Measurements from ENCODE around the gene KIF14. TPM values are rescaled to one million over a fixed set of nuclear protein-coding genes. Genes with fewer than 3 reads are reported as not detected.

KIF14 gene
- polyA plus RNA-seq, 2 donors: 0.71 to 0.85 TPM

GRCh38 chr1:200658037-200658818 is 37.7 kb upstream of the KIF14 start:
- no peak overlapping the region for H3K4me3 ChIP-seq (ENCODE audit: low read depth in 1 of 2, low read length in 2 of 2)
- 89 to 92% methylated on average over 4 of the region's 4 CpGs for WGBS, 2 donors
- peaks cover 0 to 2% of the 10 kb centered on the region in 2 donors for H3K4me1 ChIP-seq (ENCODE audit: control insufficient read depth in 2 of 2, insufficient read depth in 2 of 2, low read length in 1 of 2)
- no peaks in the 10 kb centered on the region for H3K9me3 ChIP-seq (ENCODE audit: control insufficient read depth in 2 of 2, insufficient read depth in 1 of 2, low read depth in 1 of 2, low read length in 1 of 2)
- peaks cover 0 to 13% of the 10 kb centered on the region in 2 donors for H3K36me3 ChIP-seq (ENCODE audit: control insufficient read depth in 2 of 2, insufficient read depth in 2 of 2, low read length in 1 of 2)
- no peak overlapping the region for H3K27ac ChIP-seq (ENCODE audit: low read depth in 2 of 2, low read length in 1 of 2)
- H3K27me3 ChIP-seq (ENCODE audit: control insufficient read depth in 1 of 2, insufficient read depth in 2 of 2, low read length in 2 of 2): no peaks in the 10 kb centered on the region

GRCh38 chr1:200654660-200655059 is 34.1 kb upstream of the KIF14 start:
- Histone ChIP-seq H3K36me3 (ENCODE audit: control insufficient read depth in 2 of 2, insufficient read depth in 2 of 2, low read length in 1 of 2) (peaks cover 0 to 8% of the 10 kb centered on the region in 2 donors), H3K27ac (ENCODE audit: low read depth in 2 of 2, low read length in 1 of 2) (no peak overlapping the region), H3K4me1 (ENCODE audit: control insufficient read depth in 2 of 2, insufficient read depth in 2 of 2, low read length in 1 of 2) (peaks cover 0 to 2% of the 10 kb centered on the region in 2 donors), H3K4me3 (ENCODE audit: low read depth in 1 of 2, low read length in 2 of 2) (no peak overlapping the region), H3K9me3 (ENCODE audit: control insufficient read depth in 2 of 2, insufficient read depth in 1 of 2, low read depth in 1 of 2, low read length in 1 of 2) (no peaks in the 10 kb centered on the region), H3K27me3 (ENCODE audit: control insufficient read depth in 1 of 2, insufficient read depth in 2 of 2, low read length in 2 of 2) (no peaks in the 10 kb centered on the region)
- WGBS, 2 donors: 94 to 95% methylated on average over 5 of the region's 5 CpGs

GRCh38 chr1:200653022-200653462 is 32.5 kb upstream of the KIF14 start:
- H3K4me3 ChIP-seq (ENCODE audit: low read depth in 1 of 2, low read length in 2 of 2): no peak overlapping the region

GRCh38 chr1:200652378-200652777 is 31.8 kb upstream of the KIF14 start:
- 97 to 100% methylated on average over 1 of the region's 1 CpG for WGBS, 2 donors
- Histone ChIP-seq H3K9me3 (ENCODE audit: control insufficient read depth in 2 of 2, insufficient read depth in 1 of 2, low read depth in 1 of 2, low read length in 1 of 2) (no peaks in the 10 kb centered on the region), H3K27me3 (ENCODE audit: control insufficient read depth in 1 of 2, insufficient read depth in 2 of 2, low read length in 2 of 2) (no peaks in the 10 kb centered on the region), H3K36me3 (ENCODE audit: control insufficient read depth in 2 of 2, insufficient read depth in 2 of 2, low read length in 1 of 2) (peaks cover 0 to 7% of the 10 kb centered on the region in 2 donors), H3K4me3 (ENCODE audit: low read depth in 1 of 2, low read length in 2 of 2) (no peak overlapping the region), H3K4me1 (ENCODE audit: control insufficient read depth in 2 of 2, insufficient read depth in 2 of 2, low read length in 1 of 2) (no peaks in the 10 kb centered on the region), H3K27ac (ENCODE audit: low read depth in 2 of 2, low read length in 1 of 2) (no peak overlapping the region)

More at GRCh38 chr1:200653022-200653462, 32.5 kb upstream of the KIF14 start:
- Histone ChIP-seq H3K9me3 (ENCODE audit: control insufficient read depth in 2 of 2, insufficient read depth in 1 of 2, low read depth in 1 of 2, low read length in 1 of 2) (no peaks in the 10 kb centered on the region), H3K4me1 (ENCODE audit: control insufficient read depth in 2 of 2, insufficient read depth in 2 of 2, low read length in 1 of 2) (no peaks in the 10 kb centered on the region), H3K27ac (ENCODE audit: low read depth in 2 of 2, low read length in 1 of 2) (no peak overlapping the region), H3K36me3 (ENCODE audit: control insufficient read depth in 2 of 2, insufficient read depth in 2 of 2, low read length in 1 of 2) (peaks cover 0 to 8% of the 10 kb centered on the region in 2 donors), H3K27me3 (ENCODE audit: control insufficient read depth in 1 of 2, insufficient read depth in 2 of 2, low read length in 2 of 2) (no peaks in the 10 kb centered on the region)
- 67 to 77% methylated on average over 5 of the region's 5 CpGs for whole genome bisulfite sequencing, 2 donors

- H3K9me3 ChIP-seq (ENCODE audit: control insufficient read depth in 2 of 2, insufficient read depth in 1 of 2, low read depth in 1 of 2, low read length in 1 of 2): no peaks in the 10 kb centered on the region
- no peaks in the 10 kb centered on the region for H3K27me3 ChIP-seq (ENCODE audit: control insufficient read depth in 1 of 2, insufficient read depth in 2 of 2, low read length in 2 of 2)
- H3K4me1 ChIP-seq (ENCODE audit: control insufficient read depth in 2 of 2, insufficient read depth in 2 of 2, low read length in 1 of 2): no peaks in the 10 kb centered on the region
- H3K4me3 ChIP-seq (ENCODE audit: low read depth in 1 of 2, low read length in 2 of 2): no peak overlapping the region
- H3K27ac ChIP-seq (ENCODE audit: low read depth in 2 of 2, low read length in 1 of 2): no peak overlapping the region
- WGBS, 2 donors: 82 to 88% methylated on average over 4 of the region's 4 CpGs
- H3K36me3 ChIP-seq (ENCODE audit: control insufficient read depth in 2 of 2, insufficient read depth in 2 of 2, low read length in 1 of 2): peaks cover 0 to 4% of the 10 kb centered on the region in 2 donors
Observed at GRCh38 chr1:200646515-200646914, 26.0 kb upstream of the KIF14 start.

GRCh38 chr1:200644021-200644420 is 23.5 kb upstream of the KIF14 start:
- peaks cover 0 to 4% of the 10 kb centered on the region in 2 donors for H3K36me3 ChIP-seq (ENCODE audit: control insufficient read depth in 2 of 2, insufficient read depth in 2 of 2, low read length in 1 of 2)
- H3K9me3 ChIP-seq (ENCODE audit: control insufficient read depth in 2 of 2, insufficient read depth in 1 of 2, low read depth in 1 of 2, low read length in 1 of 2): no peaks in the 10 kb centered on the region
- H3K27me3 ChIP-seq (ENCODE audit: control insufficient read depth in 1 of 2, insufficient read depth in 2 of 2, low read length in 2 of 2): no peaks in the 10 kb centered on the region
- H3K4me1 ChIP-seq (ENCODE audit: control insufficient read depth in 2 of 2, insufficient read depth in 2 of 2, low read length in 1 of 2): no peaks in the 10 kb centered on the region
- no peak overlapping the region for H3K4me3 ChIP-seq (ENCODE audit: low read depth in 1 of 2, low read length in 2 of 2)
- no peak overlapping the region for H3K27ac ChIP-seq (ENCODE audit: low read depth in 2 of 2, low read length in 1 of 2)

- Histone ChIP-seq H3K36me3 (ENCODE audit: control insufficient read depth in 2 of 2, insufficient read depth in 2 of 2, low read length in 1 of 2) (no peaks in the 10 kb centered on the region), H3K4me3 (ENCODE audit: low read depth in 1 of 2, low read length in 2 of 2) (no peak overlapping the region), H3K9me3 (ENCODE audit: control insufficient read depth in 2 of 2, insufficient read depth in 1 of 2, low read depth in 1 of 2, low read length in 1 of 2) (no peaks in the 10 kb centered on the region), H3K27ac (ENCODE audit: low read depth in 2 of 2, low read length in 1 of 2) (peak overlapping the region in 1 of 2 donors; percentile 30), H3K27me3 (ENCODE audit: control insufficient read depth in 1 of 2, insufficient read depth in 2 of 2, low read length in 2 of 2) (no peaks in the 10 kb centered on the region), H3K4me1 (ENCODE audit: control insufficient read depth in 2 of 2, insufficient read depth in 2 of 2, low read length in 1 of 2) (no peaks in the 10 kb centered on the region)
- WGBS, 2 donors: 89 to 94% methylated on average over 6 of the region's 6 CpGs
Observed at GRCh38 chr1:200642481-200642880, 21.9 kb upstream of the KIF14 start.

GRCh38 chr1:200640963-200641401 is 20.4 kb upstream of the KIF14 start:
- 46 to 61% methylated on average over 5 of the region's 5 CpGs for WGBS, 2 donors
- Histone ChIP-seq H3K4me1 (ENCODE audit: control insufficient read depth in 2 of 2, insufficient read depth in 2 of 2, low read length in 1 of 2) (no peaks in the 10 kb centered on the region), H3K36me3 (ENCODE audit: control insufficient read depth in 2 of 2, insufficient read depth in 2 of 2, low read length in 1 of 2) (no peaks in the 10 kb centered on the region), H3K27ac (ENCODE audit: low read depth in 2 of 2, low read length in 1 of 2) (peak overlapping the region; percentile 71 to 78), H3K4me3 (ENCODE audit: low read depth in 1 of 2, low read length in 2 of 2) (no peak overlapping the region), H3K9me3 (ENCODE audit: control insufficient read depth in 2 of 2, insufficient read depth in 1 of 2, low read depth in 1 of 2, low read length in 1 of 2) (no peaks in the 10 kb centered on the region), H3K27me3 (ENCODE audit: control insufficient read depth in 1 of 2, insufficient read depth in 2 of 2, low read length in 2 of 2) (no peaks in the 10 kb centered on the region)

- H3K27ac ChIP-seq (ENCODE audit: low read depth in 2 of 2, low read length in 1 of 2): peak overlapping the region; percentile 71 to 78
- 82 to 90% methylated on average over 4 of the region's 4 CpGs for WGBS, 2 donors
Observed at GRCh38 chr1:200640373-200640962, 19.9 kb upstream of the KIF14 start.

More at GRCh38 chr1:200640373-200640962, 19.9 kb upstream of the KIF14 start:
- no peaks in the 10 kb centered on the region for H3K9me3 ChIP-seq (ENCODE audit: control insufficient read depth in 2 of 2, insufficient read depth in 1 of 2, low read depth in 1 of 2, low read length in 1 of 2)
- H3K4me1 ChIP-seq (ENCODE audit: control insufficient read depth in 2 of 2, insufficient read depth in 2 of 2, low read length in 1 of 2): no peaks in the 10 kb centered on the region
- H3K27me3 ChIP-seq (ENCODE audit: control insufficient read depth in 1 of 2, insufficient read depth in 2 of 2, low read length in 2 of 2): no peaks in the 10 kb centered on the region
- no peak overlapping the region for H3K4me3 ChIP-seq (ENCODE audit: low read depth in 1 of 2, low read length in 2 of 2)
- H3K36me3 ChIP-seq (ENCODE audit: control insufficient read depth in 2 of 2, insufficient read depth in 2 of 2, low read length in 1 of 2): no peaks in the 10 kb centered on the region

All from esophagus (tissue), 2 donors.